AG04449 (cell line): ENCODE results near the gene KCNH2.

Experiments
- CTCF ChIA-PET: fragments of 350-600 bp; formaldehyde crosslinking; extraction: SDS; loops from one replicate; lab custom pipeline; 2021; ENCODE audit warnings: antibody characterized with exemption; lab: Yijun Ruan, JAX
- POLR2A ChIA-PET: fragments of 400-600, 350-600 bp; formaldehyde crosslinking; extraction: SDS; loops from one replicate; lab custom pipeline; 2020; ENCODE audit warnings: antibody characterized with exemption, inconsistent platforms; lab: Yijun Ruan, JAX
- DNase-seq: peaks from one replicate; pipeline ENCODE4 v3.0.0-alpha.2; 2010; ENCODE audit warnings: low read depth, low spot score
- H3K4me3 ChIP-seq: 2 replicates; pipeline ENCODE4 v1.5.1; 2011; ENCODE audit warnings: low read depth, mild to moderate bottlenecking, control low read depth, low read length
- TF ChIP-seq, protein P1 (sequence below): IDR thresholded peaks from one replicate; pipeline ENCODE4 v1.5.1; 2011; ENCODE audit warnings: mild to moderate bottlenecking, moderate library complexity, low read length, control low read depth, inconsistent platforms; ENCODE audit not compliant: insufficient read depth; ENCODE audit errors: missing control alignments

The KCNH2 gene

DNA sequence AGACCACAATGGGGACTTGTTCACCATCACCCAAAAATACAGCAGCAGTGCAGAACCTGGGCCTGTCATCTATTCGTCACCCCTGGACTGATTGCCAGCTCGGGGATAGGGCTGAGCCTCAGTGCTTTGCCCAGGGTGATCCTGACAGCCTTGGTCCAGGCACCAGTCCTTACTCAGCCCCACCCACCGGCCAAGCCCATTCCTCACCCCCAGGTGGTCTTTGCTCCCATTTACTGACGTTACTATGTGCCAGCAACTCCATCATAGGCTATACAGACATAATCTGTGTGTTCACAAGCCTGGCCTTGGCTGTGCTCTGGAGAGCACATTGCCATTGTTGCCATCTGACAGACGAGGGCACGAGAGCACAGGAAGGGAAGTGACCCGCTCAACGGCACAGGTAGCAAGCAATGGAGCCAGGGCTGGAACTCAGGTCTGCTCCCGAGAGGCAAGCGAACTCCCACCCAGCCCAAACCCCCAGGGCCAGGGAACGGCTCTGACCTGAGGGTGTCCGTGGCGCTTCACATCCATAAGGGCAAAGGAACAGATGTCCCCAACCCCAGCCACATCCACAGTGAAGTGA lies 39.3 kb upstream of the KCNH2 start:
- TF ChIP-seq, protein P1, sequence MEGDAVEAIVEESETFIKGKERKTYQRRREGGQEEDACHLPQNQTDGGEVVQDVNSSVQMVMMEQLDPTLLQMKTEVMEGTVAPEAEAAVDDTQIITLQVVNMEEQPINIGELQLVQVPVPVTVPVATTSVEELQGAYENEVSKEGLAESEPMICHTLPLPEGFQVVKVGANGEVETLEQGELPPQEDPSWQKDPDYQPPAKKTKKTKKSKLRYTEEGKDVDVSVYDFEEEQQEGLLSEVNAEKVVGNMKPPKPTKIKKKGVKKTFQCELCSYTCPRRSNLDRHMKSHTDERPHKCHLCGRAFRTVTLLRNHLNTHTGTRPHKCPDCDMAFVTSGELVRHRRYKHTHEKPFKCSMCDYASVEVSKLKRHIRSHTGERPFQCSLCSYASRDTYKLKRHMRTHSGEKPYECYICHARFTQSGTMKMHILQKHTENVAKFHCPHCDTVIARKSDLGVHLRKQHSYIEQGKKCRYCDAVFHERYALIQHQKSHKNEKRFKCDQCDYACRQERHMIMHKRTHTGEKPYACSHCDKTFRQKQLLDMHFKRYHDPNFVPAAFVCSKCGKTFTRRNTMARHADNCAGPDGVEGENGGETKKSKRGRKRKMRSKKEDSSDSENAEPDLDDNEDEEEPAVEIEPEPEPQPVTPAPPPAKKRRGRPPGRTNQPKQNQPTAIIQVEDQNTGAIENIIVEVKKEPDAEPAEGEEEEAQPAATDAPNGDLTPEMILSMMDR: no peak
- H3K4me3 ChIP-seq: peak overlapping the region; percentile 47
- ChIA-PET POLR2A (no interaction called here), CTCF (interaction anchor here (0.6 to 9.0 kb wide), 26 partner anchors 10 to 154 kb away, joined by 3 to 125 read pairs (median 6); partner anchors contain the start of genes ABCB8 and ASIC3)
- no peak for DNase-seq

DNA sequence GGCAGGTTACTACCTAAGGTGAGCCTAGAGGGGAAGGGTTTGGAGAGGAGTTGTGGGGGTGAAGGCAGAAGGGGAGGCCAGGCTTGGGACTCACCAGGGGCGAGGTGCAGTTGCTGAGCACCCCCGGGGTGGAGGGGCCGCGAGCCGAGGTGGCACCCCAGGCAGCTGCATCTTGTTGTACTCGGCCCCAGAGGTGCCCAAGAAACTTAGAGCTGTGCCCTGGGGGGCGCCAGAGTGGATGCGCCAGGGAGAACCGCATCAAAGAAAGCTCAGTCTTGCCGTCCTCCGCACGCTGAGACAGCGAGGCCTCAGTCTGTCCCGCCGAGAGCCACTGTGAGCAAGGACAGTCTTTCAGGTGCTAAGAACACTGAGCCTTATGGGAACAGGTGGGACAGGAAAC lies 38.8 kb upstream of the KCNH2 start:
- no peak overlapping the region for H3K4me3 ChIP-seq
- TF ChIP-seq, protein P1: no peak
- POLR2A ChIA-PET: interaction anchor here (0.7 kb wide), 1 partner anchor 64 kb away, joined by 3 read pairs; the partner anchor contains the start of gene FASTK
- CTCF ChIA-PET: interaction anchor here (1.0 to 9.0 kb wide), 12 partner anchors 10 to 119 kb away, joined by 3 to 125 read pairs (median 13); partner anchors contain the start of gene ABCB8
- DNase-seq: no peak

DNA sequence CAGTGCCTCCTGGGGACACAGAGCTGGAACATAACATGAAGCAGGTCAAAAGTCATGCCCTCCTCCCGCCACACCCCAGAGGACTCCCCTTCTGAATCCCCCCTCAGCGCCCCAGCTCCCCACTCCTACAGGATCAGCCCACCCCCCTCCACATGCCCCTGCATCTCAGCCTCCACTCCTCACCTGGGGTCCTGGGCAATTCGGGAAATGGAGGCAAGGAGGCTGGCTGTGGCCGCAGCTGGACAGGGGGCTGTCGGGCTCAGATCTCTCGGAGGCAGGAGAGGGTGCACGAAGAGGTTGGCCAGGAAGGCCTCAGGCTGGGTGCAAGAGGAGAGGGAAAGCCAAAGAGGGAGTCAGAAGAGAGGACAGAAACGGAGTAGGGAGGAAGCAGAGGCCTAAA lies 38.4 kb upstream of the KCNH2 start:
- H3K4me3 ChIP-seq: no peak overlapping the region
- DNase-seq: no peak
- POLR2A ChIA-PET: interaction anchor here (0.7 kb wide), 1 partner anchor 64 kb away, joined by 3 read pairs; the partner anchor contains the start of gene FASTK
- TF ChIP-seq, protein P1: no peak
- CTCF ChIA-PET: interaction anchor here (1.3 to 9.0 kb wide), 9 partner anchors 9 to 118 kb away, joined by 3 to 125 read pairs (median 22); partner anchors contain the start of gene ABCB8

DNA sequence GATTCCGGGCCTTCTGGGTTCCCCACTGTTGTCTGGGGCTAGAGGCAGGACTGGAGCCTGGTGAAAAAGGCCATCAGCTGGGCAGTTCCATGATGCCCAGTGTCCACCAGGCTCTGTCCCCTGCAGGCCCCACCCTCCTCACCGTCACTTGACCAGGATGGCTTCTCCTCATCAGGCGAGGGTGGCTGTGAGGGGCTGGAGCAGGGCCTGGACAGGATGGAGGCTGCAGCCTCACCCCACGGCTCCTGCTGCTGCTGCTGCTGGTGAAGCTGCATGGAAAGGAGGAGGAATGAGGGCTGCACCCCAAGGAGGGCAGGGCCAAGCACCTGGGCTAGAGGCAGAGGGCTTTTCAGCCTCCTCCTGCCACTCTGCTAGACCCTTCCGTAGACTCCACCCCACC lies 37.8 kb upstream of the KCNH2 start:
- CTCF ChIA-PET: interaction anchor here (3.5 to 9.0 kb wide), 6 partner anchors 9 to 118 kb away, joined by 14 to 125 read pairs (median 46); partner anchors contain the start of gene ABCB8
- no peak for DNase-seq
- POLR2A ChIA-PET: no interaction called here
- no peak overlapping the region for H3K4me3 ChIP-seq
- TF ChIP-seq, protein P1: no peak

DNA sequence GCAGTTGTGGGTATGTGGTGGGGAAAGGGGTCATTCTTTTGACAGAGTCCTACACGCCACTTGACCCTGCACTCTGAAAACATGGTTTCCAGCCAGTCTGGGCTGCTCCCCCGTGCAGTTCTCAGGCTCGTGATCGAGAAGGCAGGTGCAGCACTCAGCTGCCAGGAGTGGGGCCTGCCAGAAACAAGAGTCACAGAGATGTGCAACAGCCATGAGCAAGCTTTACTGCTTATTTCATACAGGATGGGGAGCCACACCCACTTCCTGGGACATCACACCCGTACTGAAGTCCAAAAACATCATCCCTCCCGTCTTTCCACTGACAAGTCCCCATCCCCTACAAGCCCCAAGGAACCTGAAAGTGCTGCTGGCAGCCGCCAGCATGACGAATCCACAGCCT lies 36.8 kb upstream of the KCNH2 start:
- no peak for DNase-seq
- no peak overlapping the region for H3K4me3 ChIP-seq
- ChIA-PET CTCF (interaction anchor here (1.3 to 11.9 kb wide), 4 partner anchors 9 to 116 kb away, joined by 5 to 190 read pairs (median 37); partner anchors contain the start of gene ATG9B), POLR2A (no interaction called here)
- TF ChIP-seq, protein P1: no peak

DNA sequence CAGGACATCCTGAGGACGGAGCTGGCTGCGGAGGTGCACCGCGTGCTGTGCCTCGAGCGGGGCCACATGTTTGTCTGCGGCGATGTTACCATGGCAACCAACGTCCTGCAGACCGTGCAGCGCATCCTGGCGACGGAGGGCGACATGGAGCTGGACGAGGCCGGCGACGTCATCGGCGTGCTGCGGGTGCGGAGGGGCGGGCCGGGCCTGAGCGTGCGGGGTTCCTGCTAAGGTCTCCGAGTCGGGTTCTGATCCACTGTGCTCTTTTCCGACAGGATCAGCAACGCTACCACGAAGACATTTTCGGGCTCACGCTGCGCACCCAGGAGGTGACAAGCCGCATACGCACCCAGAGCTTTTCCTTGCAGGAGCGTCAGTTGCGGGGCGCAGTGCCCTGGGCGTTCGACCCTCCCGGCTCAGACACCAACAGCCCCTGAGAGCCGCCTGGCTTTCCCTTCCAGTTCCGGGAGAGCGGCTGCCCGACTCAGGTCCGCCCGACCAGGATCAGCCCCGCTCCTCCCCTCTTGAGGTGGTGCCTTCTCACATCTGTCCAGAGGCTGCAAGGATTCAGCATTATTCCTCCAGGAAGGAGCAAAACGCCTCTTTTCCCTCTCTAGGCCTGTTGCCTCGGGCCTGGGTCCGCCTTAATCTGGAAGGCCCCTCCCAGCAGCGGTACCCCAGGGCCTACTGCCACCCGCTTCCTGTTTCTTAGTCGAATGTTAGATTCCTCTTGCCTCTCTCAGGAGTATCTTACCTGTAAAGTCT lies 35.8 kb upstream of the KCNH2 start:
- ChIA-PET POLR2A (no interaction called here), CTCF (interaction anchor here (0.6 to 11.9 kb wide), 9 partner anchors 10 to 115 kb away, joined by 3 to 190 read pairs (median 5); partner anchors contain the start of gene ATG9B)
- peak overlapping the region; percentile 55 for H3K4me3 ChIP-seq
- TF ChIP-seq, protein P1: peak; percentile 34
- no peak for DNase-seq
